Mesenchymal stem cell (in vitro differentiated cells and primary cell): ENCODE results near the gene TIGAR.

Source experiments
- DNase-seq: peaks from one replicate; pipeline ENCODE4 v3.0.0-alpha.2; 2013
- H2AFZ ChIP-seq: one replicate; pipeline ENCODE4 v1.6.1; 2013; ENCODE audit warnings: low read depth, mild to moderate bottlenecking, control low read depth, inconsistent platforms, low read length, moderate library complexity
- H2AK5ac ChIP-seq: 2 replicates; pipeline ENCODE4 v1.6.1; 2013; ENCODE audit warnings: low read length, moderate library complexity, mild to moderate bottlenecking, inconsistent platforms; ENCODE audit not compliant: severe bottlenecking
- H2BK120ac ChIP-seq: one replicate; pipeline ENCODE4 v1.6.1; 2013; ENCODE audit warnings: low read depth, mild to moderate bottlenecking, inconsistent platforms, low read length, moderate library complexity
- H2BK12ac ChIP-seq, 2 experiments: one replicate each; pipeline ENCODE4 v1.6.1; 2013; ENCODE audit warnings: inconsistent platforms in 2 of 2, low read length in 2 of 2, mild to moderate bottlenecking in 2 of 2, moderate library complexity in 2 of 2, control low read depth in 1 of 2
- H2BK15ac ChIP-seq: one replicate; pipeline ENCODE4 v1.6.1; 2013; ENCODE audit warnings: mild to moderate bottlenecking, low read depth, inconsistent platforms; ENCODE audit not compliant: poor library complexity, severe bottlenecking
- H2BK5ac ChIP-seq: 2 replicates; pipeline ENCODE4 v1.6.1; 2013; ENCODE audit warnings: low read depth, mild to moderate bottlenecking, low read length, control low read depth, inconsistent platforms; ENCODE audit not compliant: poor library complexity, severe bottlenecking
- H3K14ac ChIP-seq, 2 experiments: one replicate each; pipeline ENCODE4 v1.6.1; 2013; ENCODE audit warnings: inconsistent platforms in 2 of 2, low read length in 2 of 2, control low read depth in 1 of 2, mild to moderate bottlenecking in 1 of 2, moderate library complexity in 1 of 2
- H3K18ac ChIP-seq, 2 experiments: one replicate each; pipeline ENCODE4 v1.6.1; 2013; ENCODE audit warnings: inconsistent platforms in 2 of 2, low read length in 2 of 2, control low read depth in 1 of 2, low read depth in 1 of 2, mild to moderate bottlenecking in 1 of 2
- H3K23ac ChIP-seq, 2 experiments: one replicate each; pipeline ENCODE4 v1.6.1; 2013; ENCODE audit warnings: inconsistent platforms in 2 of 2, low read length in 2 of 2, mild to moderate bottlenecking in 2 of 2, moderate library complexity in 2 of 2, control low read depth in 1 of 2
- H3K27ac ChIP-seq: 2 replicates; pipeline ENCODE4 v1.5.1; 2013; ENCODE audit warnings: mild to moderate bottlenecking, moderate library complexity, low read length, control low read depth, inconsistent platforms; ENCODE audit not compliant: poor library complexity, severe bottlenecking
- H3K27me3 ChIP-seq, 2 experiments: 2 replicates each; pipeline versions ENCODE4 v1.6.1 to v1.7.0; 2013; ENCODE audit warnings: low read length in 2 of 2, mild to moderate bottlenecking in 2 of 2, moderate library complexity in 2 of 2, control low read depth in 1 of 2, inconsistent platforms in 1 of 2; ENCODE audit not compliant: control insufficient read depth in 1 of 2, insufficient read depth in 1 of 2
- H3K36me3 ChIP-seq, 2 experiments: 2 replicates each; pipeline versions ENCODE4 v1.6.1 to v1.7.0; 2013; ENCODE audit warnings: low read length in 2 of 2, control low read depth in 1 of 2, inconsistent platforms in 1 of 2, low read depth in 1 of 2, mild to moderate bottlenecking in 1 of 2; ENCODE audit not compliant: insufficient read depth in 2 of 2, control insufficient read depth in 1 of 2
- H3K4ac ChIP-seq, 2 experiments: one replicate each; pipeline ENCODE4 v1.6.1; 2013; ENCODE audit warnings: inconsistent platforms in 2 of 2, low read length in 2 of 2, mild to moderate bottlenecking in 2 of 2, moderate library complexity in 2 of 2, control low read depth in 1 of 2, low read depth in 1 of 2
- H3K4me1 ChIP-seq: 2 replicates; pipeline ENCODE4 v1.6.1; 2013; ENCODE audit warnings: low read depth, low read length, control low read depth; ENCODE audit not compliant: control insufficient read depth, insufficient read depth
- H3K4me2 ChIP-seq: 2 replicates; pipeline ENCODE4 v1.6.1; 2013; ENCODE audit warnings: low read length, mild to moderate bottlenecking, inconsistent platforms; ENCODE audit not compliant: poor library complexity, severe bottlenecking
- H3K4me3 ChIP-seq, 2 experiments: 2 replicates each; pipeline versions ENCODE4 v1.5.1 to v1.7.0; 2013; ENCODE audit warnings: low read length in 2 of 2, mild to moderate bottlenecking in 2 of 2, control low read depth in 1 of 2, low read depth in 1 of 2; ENCODE audit not compliant: insufficient read depth in 1 of 2
- H3K79me1 ChIP-seq: replicated peaks from 2 replicates; pipeline ENCODE4 v1.6.1; 2013; ENCODE audit warnings: mild to moderate bottlenecking, control low read depth, low read length, inconsistent platforms; ENCODE audit not compliant: poor library complexity, severe bottlenecking
- H3K9ac ChIP-seq: 2 replicates; pipeline ENCODE4 v1.7.0; 2013; ENCODE audit warnings: mild to moderate bottlenecking, low read length, moderate library complexity
- H3K9me3 ChIP-seq: 2 replicates; pipeline ENCODE4 v1.7.0; 2013; ENCODE audit warnings: mild to moderate bottlenecking, low read length; ENCODE audit not compliant: control insufficient read depth
- H4K8ac ChIP-seq: one replicate; pipeline ENCODE4 v1.6.1; 2013; ENCODE audit warnings: inconsistent platforms, mild to moderate bottlenecking, low read length, moderate library complexity
- H4K91ac ChIP-seq: one replicate; pipeline ENCODE4 v1.6.1; 2013; ENCODE audit warnings: mild to moderate bottlenecking, low read length, inconsistent platforms
- WGBS: methylation state at CpG from one replicate; pipeline ENCODE4 v1.1.7; 2013; ENCODE audit warnings: mixed read lengths; 5-methylcytosine and 5-hydroxymethylcytosine counted together

The TIGAR gene

DNA sequence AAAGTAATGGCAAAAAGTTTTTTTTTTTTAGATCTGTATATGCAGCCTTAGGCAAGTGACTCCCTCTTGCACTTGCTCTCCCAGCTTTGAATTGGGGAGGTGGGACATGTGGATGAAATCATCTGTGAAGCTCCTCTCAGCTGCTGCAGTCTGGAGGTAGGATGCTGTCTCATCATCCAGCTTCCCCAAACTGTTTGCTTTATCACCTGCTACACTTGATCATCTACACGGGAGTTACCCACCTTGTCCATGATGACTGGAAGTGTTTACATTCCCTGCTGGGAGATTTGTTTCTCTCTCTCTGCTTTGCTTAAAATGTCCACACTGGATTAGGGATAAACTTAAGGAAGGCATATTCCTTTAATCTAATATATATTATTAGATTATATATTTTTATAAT lies 67.0 kb downstream of the TIGAR start:
- H4K91ac ChIP-seq: no peak overlapping the region
- no peak overlapping the region for H3K27ac ChIP-seq
- H2AFZ ChIP-seq: no peak overlapping the region
- H3K4me3 ChIP-seq: no peak overlapping the region
- H2AK5ac ChIP-seq: no peak overlapping the region
- H2BK15ac ChIP-seq: no peak overlapping the region
- no peak overlapping the region for H3K18ac ChIP-seq
- H2BK12ac ChIP-seq: no peak overlapping the region
- H3K4me2 ChIP-seq: no peak overlapping the region
- peaks cover 15 to 30% of the 10 kb centered on the region in 2 experiments for H3K27me3 ChIP-seq
- no CpG with 5 or more reads among the region's 1 CpG for WGBS
- no peak overlapping the region for H2BK5ac ChIP-seq
- no peak overlapping the region for H3K23ac ChIP-seq
- H3K4me1 ChIP-seq: no peaks in the 10 kb centered on the region
- no peaks in the 10 kb centered on the region for H3K36me3 ChIP-seq
- H4K8ac ChIP-seq: no peak overlapping the region
- no peaks in the 10 kb centered on the region for H3K79me1 ChIP-seq
- no peak overlapping the region for H2BK120ac ChIP-seq
- no peak for DNase-seq
- H3K14ac ChIP-seq: no peak overlapping the region
- H3K4ac ChIP-seq: no peak overlapping the region
- H3K9ac ChIP-seq: no peak overlapping the region
- no peaks in the 10 kb centered on the region for H3K9me3 ChIP-seq

DNA sequence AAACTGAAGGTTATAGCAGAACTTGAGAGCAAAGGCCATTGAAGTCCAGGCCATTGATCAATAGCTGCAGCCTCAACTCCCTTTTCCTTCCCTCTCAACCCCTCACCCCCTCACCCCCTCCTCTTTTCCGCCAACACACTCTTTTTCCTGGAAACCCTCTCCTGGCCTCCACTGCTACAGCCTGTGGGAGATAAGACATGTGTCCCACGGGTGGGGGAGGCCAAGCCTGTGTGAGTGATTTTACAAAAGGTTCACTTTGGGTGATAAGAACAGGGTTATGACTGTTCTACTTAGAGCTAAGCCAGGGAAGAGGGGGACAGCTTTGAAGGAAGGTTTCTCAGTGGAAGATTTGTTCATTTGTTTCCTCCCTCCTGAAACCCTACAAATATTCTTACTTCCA lies 67.6 kb downstream of the TIGAR start:
- Histone ChIP-seq H4K91ac (no peak overlapping the region), H3K23ac (no peak overlapping the region), H3K79me1 (no peaks in the 10 kb centered on the region), H3K18ac (no peak overlapping the region), H3K4me2 (no peak overlapping the region), H3K9me3 (no peaks in the 10 kb centered on the region), H2BK12ac (no peak overlapping the region), H2BK120ac (no peak overlapping the region), H2BK15ac (no peak overlapping the region), H3K4ac (no peak overlapping the region), H3K4me1 (no peaks in the 10 kb centered on the region), H3K36me3 (no peaks in the 10 kb centered on the region), H4K8ac (no peak overlapping the region), H3K14ac (no peak overlapping the region), H2AFZ (no peak overlapping the region), H2AK5ac (no peak overlapping the region), H2BK5ac (no peak overlapping the region), H3K27me3 (peaks cover 15 to 30% of the 10 kb centered on the region in 2 experiments), H3K4me3 (no peak overlapping the region), H3K9ac (no peak overlapping the region), H3K27ac (no peak overlapping the region)
- WGBS: no CpG with 5 or more reads among the region's 2 CpGs
- DNase-seq: no peak

DNA sequence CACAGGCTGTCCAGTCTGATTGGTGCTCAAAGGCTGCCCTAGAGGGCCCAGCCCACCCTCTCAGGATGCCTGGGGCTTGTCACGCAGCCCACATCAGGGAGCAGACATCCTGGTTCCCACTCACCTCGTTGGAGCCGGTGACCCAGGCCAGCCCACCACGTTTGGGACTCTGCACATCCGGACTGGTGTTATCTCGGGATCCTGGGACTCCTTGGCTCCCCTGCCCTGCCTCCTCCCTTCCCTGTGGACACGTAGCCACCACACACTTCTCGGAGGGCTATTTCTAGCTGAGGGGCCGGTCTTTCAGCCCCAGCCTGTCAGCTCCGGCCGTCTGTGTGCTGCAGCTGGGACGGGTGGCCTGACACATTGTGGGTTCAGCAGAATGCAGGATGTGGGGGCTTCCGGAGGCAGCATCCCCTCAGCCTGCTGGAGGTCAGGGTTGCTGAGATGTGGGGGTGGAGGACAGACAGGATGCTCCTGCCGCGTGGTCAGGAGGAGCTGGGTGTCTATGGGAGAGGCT lies 71.3 kb downstream of the TIGAR start:
- no peak overlapping the region for H3K4me3 ChIP-seq
- no peak overlapping the region for H2BK15ac ChIP-seq
- no peak for DNase-seq
- H3K9me3 ChIP-seq: no peaks in the 10 kb centered on the region
- H2BK120ac ChIP-seq: no peak overlapping the region
- no peak overlapping the region for H3K4me2 ChIP-seq
- no peak overlapping the region for H2BK12ac ChIP-seq
- no peaks in the 10 kb centered on the region for H3K4me1 ChIP-seq
- H2BK5ac ChIP-seq: no peak overlapping the region
- WGBS: 79% methylated on average over 11 of the region's 15 CpGs
- no peaks in the 10 kb centered on the region for H3K36me3 ChIP-seq
- H3K18ac ChIP-seq: no peak overlapping the region
- H3K4ac ChIP-seq: no peak overlapping the region
- peaks cover 18 to 30% of the 10 kb centered on the region in 2 experiments for H3K27me3 ChIP-seq
- no peak overlapping the region for H4K8ac ChIP-seq
- no peak overlapping the region for H3K9ac ChIP-seq
- no peak overlapping the region for H3K23ac ChIP-seq
- no peak overlapping the region for H3K27ac ChIP-seq
- no peaks in the 10 kb centered on the region for H3K79me1 ChIP-seq
- H3K14ac ChIP-seq: no peak overlapping the region
- H4K91ac ChIP-seq: no peak overlapping the region
- H2AFZ ChIP-seq: no peak overlapping the region
- no peak overlapping the region for H2AK5ac ChIP-seq

DNA sequence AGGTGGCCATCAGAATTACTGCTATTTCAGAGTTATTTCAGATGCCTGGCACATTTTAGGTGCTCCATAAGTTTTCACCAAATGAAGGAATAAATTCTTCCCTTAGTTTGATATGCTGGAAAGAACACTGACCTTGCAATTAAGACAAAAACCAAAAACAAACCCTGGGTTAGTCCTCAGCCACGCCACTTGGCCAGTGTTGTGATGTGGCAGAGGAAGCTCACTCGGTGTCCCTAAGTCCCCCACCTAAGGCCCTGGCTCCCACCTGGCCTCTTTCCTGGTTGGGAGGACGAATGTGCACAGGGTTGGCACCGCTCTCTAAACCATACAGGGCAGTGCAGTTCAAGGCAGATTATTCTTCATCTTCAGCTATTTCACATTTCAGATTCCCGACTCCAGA lies 72.2 kb downstream of the TIGAR start:
- Histone ChIP-seq H3K27me3 (peaks cover 18 to 28% of the 10 kb centered on the region in 2 experiments), H4K8ac (no peak overlapping the region), H3K4me3 (no peak overlapping the region), H2BK15ac (no peak overlapping the region), H3K79me1 (no peaks in the 10 kb centered on the region), H3K9me3 (no peaks in the 10 kb centered on the region), H4K91ac (no peak overlapping the region), H3K4me1 (no peaks in the 10 kb centered on the region), H2BK5ac (no peak overlapping the region), H3K14ac (no peak overlapping the region), H2BK120ac (no peak overlapping the region), H2AFZ (no peak overlapping the region), H3K4ac (no peak overlapping the region), H3K23ac (no peak overlapping the region), H3K36me3 (no peaks in the 10 kb centered on the region), H2BK12ac (no peak overlapping the region), H2AK5ac (no peak overlapping the region), H3K27ac (no peak overlapping the region), H3K4me2 (no peak overlapping the region), H3K18ac (no peak overlapping the region), H3K9ac (no peak overlapping the region)
- WGBS: 79% methylated on average over 5 of the region's 5 CpGs
- DNase-seq: no peak
